Stimulated activated CD8-positive, alpha-beta memory T cell treated with anti-CD3 and anti-CD28 coated beads, Interleukin-12 subunit alpha, Interleukin-12 subunit beta, amount 100 ng/mL, for 1 hour (primary cell): ENCODE measurements around the gene TFDP1.
"Not testable (repeated sequence)": the region's sequence is repeated elsewhere in the genome, so short reads cannot be mapped to it uniquely, and the experiment has no call there.

Source experiments
- DNase-seq: peaks from one replicate; pipeline ENCODE4 v3.0.0-alpha.2; 2020; ENCODE audit warnings: low read depth

The TFDP1 gene

DNA sequence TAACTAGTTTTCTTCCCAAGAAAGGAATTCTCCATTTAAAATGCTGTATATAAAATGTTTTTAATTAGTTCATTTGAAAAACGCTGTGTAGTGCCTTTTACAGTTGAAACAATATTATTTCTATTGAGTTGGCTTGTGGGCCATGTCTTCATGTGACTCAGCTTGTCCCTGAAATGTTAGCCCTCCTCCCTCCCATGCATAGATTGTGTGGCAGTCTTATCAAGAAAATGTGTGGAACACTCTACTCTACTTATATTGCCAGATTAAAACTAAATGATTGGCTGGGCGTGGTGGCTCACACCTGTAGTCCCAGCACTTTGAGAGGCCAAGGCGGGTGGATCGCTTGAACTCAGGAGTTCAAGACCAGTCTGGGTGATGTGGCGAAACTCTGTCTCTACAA lies 33.4 kb downstream of the TFDP1 start:
- no peak for DNase-seq

DNA sequence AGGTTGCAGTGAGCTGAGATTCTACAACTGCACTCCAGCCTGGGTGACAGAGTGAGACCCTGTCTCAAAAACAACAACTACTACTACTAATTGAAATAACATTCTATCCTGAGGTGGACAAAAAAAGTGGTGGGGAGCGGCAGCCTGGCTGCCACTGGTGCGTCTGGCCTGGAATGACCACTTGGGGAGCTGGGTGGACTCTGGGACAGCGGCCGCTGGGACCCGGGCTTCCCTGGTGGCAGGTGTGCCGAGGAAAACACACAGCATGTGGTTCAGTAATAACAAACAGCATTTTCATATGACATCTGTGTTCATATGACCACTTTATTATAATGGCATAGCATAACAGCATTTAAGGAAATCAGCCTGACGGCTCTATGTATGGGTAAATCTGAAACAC lies 33.9 kb downstream of the TFDP1 start:
- no peak for DNase-seq

DNA sequence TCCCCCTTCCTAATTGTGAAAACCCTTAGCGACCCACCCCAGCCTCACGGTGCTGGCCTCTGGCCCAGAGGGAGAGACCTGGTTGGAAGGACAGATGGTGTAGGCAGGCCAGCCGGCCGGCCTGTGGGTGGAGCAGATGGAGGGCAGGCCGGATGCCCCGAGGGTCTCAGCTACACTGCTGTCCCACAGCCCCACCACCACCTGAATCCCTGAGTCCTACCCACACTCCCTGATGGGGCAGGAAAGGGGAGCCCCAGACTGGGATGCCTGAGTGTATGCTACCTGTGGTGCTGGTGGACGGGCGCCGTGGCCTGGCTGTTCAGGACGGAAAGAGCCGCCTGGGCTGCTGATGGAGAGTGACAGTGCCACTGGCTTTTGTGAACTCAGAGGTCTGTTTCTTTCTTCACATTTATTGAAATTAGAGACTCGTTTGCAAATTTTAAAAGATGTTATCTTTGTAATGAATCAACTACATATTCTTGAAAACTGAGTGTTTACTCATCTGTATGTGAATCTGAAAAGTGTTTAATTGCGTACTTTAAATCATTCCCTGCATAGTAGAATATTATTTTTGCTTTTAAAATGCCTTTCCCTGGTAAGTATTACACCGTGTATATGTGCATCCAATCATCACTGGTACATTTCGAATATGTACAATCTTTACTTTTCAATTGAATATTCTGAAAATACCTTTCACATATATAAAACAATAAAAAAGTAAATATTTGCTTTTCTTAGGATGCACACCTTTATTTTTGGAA lies 35.7 kb downstream of the TFDP1 start:
- no peak for DNase-seq

DNA sequence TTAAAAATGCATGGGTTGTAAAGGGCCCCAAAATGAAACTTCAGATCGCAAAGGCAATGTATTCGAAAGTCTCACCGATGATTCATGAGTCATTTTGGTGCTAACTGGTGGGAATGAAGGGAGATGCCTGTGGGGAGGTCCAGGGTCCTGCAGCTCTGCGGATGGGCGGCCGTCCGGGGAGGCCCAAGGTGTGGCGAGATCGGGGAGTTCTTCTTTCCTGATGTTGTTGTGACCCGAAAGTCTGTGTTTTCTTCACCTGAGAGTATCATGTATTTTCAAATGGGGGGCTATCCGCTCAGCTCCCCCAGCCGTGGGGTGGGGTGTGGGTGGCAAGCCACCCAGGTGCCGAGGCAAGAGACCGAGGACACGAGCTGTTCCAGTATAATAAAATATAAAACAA lies 36.5 kb downstream of the TFDP1 start:
- no peak for DNase-seq

DNA sequence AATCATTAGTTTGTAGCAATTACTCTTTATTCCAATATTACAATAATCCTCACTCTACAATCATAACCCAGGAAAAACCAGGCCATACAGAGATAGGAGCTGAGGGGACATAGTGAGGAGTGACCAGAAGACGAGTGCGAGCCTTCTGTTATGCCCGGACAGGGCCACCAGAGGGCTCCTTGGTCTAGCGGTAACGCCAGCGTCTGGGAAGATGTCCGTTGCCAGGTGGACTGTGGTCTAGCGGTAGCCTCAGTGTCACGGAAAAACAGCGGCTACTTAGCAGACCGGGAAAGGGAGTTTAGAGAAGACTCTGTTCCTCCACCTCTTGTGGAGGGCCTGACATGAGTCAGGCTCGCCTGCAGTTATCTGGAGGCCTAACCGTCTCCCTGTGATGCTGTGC lies 36.9 kb downstream of the TFDP1 start:
- not testable (repeated sequence) for DNase-seq

DNA sequence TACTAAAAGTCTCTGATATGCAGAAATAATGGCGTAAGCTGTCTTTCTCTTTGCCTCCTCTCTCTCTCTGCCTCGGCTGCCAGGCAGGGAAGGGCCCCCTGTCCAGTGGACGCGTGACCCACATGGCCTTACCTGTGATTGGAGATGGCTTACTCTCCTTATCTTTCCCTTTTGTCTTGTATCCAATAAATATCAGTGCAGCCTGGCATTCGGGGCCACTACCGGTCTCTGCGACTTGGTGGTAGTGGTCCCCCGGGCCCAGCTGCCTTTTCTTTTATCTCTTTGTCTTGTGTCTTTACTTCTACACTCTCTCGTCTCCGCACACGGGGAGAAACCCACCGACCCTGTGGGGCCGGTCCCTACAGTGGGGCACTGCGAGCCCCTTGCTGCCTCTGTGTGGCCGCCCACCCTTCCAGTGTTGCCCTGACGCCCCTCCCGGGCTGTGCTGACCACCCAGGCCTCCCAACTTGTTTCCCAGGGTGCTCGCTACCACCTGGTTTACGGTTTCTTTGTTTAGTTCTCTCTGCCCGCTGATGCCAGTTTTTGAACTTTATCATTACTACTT lies 37.5 kb downstream of the TFDP1 start:
- DNase-seq: not testable (repeated sequence)

DNA sequence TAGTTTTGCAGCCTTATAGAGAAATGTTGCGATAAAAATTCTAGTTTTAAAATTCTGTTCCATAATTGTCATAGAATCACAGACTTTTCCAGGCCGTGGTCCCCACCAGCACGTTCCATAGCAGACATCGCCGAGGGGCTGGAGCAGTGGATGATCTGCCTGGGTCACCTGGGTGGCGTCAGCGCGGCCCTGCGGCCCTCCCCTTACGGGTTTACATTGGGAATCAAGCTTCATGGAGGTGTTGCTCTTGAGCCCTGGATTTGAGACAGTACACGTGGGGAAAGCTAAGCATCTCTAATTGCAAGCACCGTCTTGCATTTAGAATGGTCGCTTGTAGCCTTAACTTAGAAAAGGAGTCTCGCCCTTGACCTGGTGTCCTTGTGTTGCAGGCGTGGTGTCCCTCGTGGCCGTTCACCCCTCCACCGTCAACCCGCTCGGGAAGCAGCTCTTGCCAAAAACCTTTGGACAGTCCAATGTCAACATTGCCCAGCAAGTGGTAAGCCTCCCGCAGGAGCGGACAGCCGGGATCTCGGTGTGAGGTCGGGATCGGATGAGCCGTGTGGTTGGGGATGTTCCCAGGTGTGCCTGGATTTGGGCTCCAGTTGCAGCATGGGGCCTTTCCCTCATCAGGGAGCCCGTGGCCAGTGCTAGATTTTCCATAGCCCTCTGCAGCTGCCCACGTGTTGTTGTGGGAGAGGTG lies 38.4 kb downstream of the TFDP1 start:
- DNase-seq: no peak

DNA sequence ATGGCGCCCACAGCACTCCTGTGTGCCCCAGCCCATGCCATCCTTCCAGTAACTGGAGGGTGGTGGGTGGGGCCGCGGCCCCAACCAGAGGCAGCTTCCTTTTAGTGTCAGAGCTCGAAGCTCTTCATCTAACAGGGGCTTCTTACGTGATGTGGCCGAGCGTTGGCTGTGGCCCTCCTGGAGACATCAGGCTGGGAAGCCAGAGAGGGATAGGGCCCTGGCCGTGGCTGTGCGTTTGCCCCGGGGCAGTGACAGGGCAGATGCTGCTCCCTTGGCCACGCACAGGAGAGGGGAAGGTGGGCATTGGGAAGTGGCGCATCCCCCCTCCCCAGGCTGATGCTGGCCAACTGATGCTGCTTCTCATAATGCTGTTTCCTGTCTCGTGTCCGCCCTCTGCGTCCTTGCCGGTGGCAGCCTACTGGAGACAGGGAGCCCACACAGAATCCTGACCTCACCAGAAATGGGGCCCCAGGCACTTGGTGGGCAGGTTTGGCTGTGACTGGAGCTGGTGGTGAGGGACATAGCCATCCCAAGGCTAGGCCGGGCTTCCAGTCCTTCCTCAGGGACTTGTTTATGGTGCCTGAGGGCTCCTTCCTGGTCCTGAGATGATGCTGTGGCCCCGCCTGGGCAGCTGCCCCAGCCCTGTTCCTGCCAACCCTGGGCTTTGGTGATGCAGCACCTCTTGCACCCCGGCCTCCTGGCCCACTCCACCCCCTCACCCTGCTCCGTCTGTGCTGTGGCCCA lies 39.1 kb downstream of the TFDP1 start:
- no peak for DNase-seq

DNA sequence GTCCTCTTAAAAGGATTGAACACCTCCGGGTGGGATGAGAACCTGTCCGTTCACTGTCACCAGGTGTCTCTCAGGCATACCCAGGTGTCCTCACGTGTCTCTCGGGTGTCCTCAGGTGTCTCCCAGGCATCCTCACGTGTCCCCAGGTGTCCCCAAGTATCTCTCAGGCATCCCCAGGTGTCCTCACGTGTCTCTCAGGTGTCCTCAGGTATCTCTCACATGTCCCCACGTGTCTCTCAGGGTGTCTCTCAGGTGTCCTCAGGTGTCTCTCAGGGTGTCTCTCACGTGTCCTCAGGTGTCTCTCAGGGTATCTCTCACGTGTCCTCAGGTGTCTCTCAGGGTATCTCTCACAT lies 39.7 kb downstream of the TFDP1 start:
- DNase-seq: no peak

DNA sequence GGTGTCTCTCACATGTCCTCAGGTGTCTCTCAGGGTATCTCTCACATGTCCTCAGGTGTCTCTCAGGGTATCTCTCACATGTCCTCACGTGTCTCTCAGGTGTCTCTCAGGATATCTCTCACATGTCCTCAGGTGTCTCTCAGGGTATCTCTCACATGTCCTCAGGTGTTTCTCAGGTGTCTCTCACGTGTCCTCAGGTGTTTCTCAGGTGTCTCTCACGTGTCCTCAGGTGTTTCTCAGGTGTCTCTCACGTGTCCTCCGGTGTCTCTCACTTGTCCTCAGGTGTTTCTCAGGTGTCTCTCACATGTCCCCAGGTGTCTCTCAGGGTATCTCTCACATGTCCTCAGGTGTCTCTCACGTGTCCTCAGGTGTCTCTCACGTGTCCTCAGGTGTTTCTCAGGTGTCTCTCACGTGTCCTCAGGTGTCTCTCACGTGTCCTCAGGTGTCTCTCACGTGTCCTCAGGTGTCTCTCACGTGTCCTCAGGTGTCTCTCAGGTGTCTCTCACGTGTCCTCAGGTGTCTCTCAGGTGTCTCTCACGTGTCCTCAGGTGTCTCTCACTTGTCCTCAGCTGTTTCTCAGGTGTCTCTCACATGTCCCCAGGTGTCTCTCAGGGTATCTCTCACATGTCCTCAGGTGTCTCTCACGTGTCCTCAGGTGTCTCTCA lies 40.2 kb downstream of the TFDP1 start:
- DNase-seq: not testable (repeated sequence)

DNA sequence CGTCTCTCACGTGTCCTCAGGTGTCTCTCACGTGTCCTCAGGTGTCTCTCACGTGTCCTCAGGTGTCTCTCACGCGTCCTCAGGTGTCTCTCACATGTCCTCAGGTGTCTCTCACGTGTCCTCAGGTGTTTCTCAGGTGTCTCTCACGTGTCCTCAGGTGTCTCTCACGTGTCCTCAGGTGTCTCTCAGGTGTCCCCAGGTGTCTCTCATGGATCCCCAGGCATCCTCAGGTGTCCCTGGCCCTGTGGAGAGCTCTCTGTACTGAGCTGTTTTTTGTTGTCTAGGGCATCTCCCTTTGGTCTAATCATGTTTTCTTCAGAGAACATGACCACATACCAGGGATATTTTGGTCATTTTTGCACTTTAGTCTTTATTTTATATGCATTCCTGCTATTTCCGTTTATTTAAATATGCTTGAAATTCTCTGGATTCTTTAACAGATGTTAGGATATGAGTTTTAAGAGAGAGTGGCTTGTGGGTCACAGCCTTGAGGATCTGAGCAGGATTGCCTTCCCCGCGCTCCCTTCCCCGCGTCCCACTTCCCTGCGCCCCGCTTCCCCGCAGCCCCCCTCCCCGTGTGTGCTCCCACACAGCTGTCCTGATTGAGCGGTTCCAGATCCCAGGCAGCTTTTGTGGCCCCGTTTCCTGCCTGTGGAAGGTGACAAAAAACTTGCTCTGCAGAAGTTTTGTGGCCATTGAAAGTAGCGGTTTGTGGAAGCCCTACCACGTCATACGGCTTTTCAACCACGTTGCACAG lies 41.6 kb downstream of the TFDP1 start:
- no peak for DNase-seq

DNA sequence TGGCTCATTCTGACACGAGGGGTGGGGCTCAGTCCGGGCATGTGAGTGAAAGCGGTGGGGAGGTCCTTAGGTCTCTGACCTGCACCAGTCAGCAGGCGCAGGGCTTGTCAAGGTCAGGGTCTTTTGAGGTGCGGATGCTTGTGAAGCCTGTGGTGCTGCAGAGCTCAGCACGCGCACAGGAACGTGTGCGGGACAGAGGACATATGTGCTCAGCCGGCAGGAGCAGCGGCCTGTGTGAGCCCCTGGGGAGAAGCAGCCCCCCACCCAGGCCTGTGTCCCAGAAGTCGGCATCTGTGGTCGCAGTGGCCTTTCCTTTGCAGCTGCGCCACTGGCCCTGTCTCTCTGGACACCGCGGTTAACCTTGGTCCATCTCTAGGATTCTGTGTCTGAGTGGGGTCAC lies 42.6 kb downstream of the TFDP1 start:
- DNase-seq: no peak

DNA sequence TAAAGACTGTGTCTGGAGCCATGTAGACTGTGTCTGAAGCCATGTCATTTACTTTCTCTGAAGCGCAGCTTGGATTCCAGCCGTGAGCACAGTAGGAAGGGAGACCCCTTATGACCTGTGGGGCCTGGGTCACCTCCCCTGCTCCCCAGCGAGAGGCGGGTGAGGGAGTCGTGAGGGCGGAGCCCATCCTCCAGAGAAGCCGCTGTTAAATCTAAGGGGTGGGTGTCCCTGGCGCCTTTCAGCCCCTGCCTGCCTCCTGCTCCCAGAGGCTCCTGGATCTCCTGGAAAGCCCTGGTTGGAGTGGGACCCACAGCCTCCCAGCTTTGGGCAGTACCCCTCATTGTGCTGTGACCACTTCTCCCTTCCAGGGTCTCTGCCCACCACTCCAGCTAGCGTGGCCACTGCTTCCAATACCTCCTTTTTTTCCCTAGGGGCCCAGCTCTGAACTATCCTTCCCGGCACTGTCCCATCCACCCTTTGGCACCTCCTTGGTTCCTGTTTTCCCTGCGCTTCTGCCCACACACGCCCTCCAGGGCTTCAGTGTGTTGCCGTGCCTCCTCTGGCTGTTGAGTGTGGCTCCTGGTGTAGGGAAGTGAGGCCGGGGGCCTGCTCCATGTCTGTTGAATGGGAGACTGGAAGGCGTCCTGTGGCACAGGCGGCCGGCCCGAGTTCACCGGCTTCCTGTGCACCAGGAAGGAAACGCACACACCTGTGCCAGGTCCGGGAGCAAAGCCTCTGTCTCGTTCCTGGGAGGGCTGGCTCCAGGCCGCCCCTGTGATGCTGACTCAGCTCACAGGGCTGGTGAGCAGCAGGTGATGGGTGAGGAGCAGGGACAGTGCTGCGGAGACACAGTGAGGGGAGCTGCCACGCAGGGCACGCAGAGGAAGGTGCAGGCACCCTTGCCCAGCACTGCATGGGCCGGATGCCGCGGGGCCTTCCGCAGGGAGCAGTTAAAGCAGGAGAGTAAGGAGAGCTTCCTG lies 44.0 kb downstream of the TFDP1 start:
- DNase-seq: no peak

DNA sequence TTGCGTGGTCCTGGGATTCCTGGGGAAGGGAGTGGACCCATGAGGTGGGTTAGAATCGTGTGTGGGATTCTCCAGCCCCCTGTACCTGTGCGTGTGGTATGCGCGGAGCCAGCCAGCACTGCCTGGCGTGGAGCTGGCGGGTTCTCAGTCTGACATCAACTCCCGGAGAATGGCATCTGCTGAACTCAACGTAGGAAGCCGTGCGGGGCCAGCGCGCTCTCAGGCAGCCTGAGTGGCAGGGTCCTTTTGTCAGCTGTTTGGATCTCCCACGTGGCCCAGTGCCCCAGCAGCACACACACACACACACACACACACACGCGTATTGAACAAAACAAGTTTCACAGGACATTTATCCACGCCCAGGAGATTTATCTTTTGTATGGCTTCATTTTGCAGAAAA lies 45.3 kb downstream of the TFDP1 start:
- DNase-seq: no peak

DNA sequence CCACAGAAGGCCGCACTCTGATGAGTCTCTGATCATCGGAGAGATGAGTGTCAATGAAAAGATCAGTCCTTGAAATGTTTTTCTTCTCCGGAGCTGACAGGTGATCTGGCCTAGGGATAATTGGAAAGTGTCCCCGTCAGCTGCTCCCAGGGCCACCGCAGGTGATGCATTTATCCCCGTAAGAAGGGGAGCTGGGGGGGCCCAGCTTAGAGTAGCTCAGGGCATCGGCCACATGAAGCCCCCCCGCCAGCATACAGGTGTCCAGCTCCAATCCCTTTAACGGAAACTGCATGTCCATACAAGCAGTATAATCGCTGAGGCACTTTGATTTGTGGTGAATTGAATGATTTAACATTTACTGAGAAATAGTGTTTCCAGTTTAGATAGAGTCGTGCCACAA lies 45.7 kb downstream of the TFDP1 start:
- DNase-seq: no peak

DNA sequence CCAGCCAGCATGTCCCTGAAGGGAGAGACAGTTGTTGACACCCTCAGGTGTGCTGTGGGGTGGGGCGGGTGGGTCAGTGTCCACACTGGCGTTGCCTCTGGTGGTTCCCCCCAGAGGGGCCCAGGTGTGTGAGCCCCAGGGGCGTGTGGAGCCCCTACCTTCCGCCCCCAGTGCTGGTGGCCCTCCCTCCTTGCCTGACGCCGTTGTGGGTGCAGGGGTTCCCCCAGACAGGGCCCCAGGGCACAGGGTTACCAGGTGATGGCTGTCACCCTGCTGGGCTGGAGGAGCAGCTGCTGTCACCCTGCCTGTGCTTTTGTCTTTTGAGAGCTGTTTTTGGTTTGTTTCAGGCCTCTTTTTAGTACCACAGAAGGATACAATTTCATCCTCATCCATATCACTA lies 46.3 kb downstream of the TFDP1 start:
- DNase-seq: no peak

DNA sequence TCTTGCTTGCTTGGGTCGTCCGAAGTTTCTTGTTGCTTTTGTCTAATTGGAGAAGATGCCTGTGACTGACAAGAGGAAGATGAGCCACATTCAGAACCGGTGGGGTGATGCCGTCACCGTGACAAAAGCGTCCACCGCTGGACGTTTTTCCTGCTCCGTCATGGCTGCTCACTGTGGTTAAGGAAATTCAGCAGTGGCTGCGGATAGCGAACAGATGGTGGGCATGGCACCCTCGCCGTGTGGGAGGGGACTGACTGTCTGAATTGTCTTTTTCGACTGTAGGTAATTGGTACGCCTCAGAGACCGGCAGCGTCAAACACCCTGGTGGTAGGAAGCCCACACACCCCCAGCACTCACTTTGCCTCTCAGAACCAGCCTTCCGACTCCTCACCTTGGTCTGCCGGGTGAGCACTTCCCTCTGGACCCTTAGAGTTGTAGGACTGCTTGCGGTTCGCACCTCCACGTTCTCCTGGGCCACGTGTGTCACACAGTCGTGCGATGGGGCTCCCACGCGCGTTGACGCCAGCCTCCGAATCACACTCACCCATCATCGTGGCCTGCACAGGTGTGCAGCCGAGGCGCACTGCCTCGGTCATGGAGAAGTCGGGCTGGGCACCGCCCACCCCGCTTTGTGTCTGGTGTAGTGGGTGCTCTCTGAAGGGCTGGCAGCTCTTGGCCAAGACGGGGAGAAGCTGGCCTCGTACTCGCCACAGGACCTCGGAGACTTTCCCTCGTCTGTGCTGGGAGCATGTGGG lies 47.0 kb downstream of the TFDP1 start:
- DNase-seq: no peak

DNA sequence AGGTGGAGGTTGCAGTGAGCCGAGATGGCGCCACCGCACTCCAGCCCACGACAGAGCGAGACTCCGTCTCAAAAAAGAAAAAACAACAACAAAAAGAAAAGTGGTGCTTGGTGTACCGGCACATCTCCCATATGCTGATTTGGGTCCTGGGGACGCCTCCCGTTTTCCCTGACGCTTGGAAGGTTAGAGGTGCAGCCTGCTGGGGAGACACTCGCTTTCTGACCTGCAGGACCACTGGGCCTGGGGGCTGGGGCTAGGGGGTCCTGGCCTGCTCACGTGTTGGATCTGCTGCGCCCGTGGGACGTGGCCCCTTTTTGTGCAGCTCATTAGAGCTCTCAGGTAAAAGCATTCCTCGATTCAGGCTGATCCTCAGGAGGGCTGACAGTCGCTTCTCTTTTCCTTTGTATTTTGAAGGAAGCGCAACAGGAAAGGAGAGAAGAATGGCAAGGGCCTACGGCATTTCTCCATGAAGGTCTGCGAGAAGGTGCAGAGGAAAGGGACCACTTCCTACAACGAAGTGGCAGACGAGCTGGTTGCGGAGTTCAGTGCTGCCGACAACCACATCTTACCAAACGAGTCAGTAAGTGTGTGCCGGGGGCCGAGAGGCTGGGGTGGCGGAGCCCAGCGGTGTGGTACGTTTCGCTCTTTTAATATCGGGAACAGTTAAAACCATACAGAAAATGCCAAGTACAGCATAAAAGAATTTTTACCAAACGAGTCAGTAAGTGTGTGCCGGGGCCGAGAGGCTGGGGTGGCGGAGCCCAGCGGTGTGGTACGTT lies 48.3 kb downstream of the TFDP1 start:
- no peak for DNase-seq

DNA sequence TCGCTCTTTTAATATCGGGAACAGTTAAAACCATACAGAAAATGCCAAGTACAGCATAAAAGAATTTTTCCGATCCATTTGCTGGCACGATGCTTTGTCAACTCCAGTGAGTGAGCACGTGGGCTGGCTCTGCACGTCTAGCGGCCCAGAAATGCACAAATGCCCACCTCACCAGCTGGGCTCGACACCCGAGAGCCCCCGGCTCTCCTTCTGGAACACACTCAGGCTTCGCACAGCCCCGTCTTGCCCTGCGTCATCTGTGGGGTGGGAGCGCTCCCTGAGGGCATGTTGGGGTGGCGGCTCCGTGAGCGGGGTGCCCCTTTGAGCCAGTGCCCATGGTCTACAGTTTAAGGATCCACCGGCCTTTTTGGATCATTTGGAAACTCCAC lies 48.9 kb downstream of the TFDP1 start:
- no peak for DNase-seq
